ENCODE measurements around the gene SAMD11. TPM values are rescaled to one million over a fixed set of nuclear protein-coding genes. Genes with fewer than 3 reads are reported as not detected.

SAMD11 gene
- total and polyA plus RNA-seq, 2 of the 13 experiments (the other 11 are each of a cell fraction or from before 2014, with no cell fraction given), result 0.11 TPM; not detected in 1

DNA sequence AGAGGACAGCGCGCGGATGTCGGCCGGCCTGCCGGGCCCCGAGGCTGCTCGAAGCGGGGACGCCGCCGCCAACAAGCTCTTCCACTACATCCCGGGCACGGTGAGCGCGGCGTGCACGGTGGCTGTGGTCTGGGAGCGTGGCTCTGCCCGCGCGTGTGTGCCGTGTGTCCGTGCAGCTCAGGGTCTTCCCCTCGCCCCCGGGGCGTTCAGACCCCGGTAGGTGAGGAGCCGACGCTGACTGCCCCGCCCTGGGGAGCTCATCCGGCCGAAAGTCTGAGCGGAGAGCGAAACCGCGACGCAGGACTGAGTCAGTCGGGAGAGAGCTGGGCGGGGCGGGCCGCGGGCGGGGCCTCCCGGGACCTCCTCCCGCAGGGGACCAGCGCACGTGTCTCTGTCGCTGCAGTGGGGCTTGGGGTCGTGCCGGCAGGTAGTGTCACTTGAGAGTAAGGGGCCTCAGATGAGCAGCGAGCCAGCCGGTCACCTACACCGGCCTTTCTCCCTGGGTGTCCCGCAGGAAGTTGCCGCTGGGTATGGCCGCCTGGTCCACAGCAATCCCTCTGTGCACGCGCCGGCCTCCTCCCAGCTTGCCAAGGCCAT, 43.1 kb downstream of the SAMD11 start (continued):
- TF ChIP-seq, protein P1, sequence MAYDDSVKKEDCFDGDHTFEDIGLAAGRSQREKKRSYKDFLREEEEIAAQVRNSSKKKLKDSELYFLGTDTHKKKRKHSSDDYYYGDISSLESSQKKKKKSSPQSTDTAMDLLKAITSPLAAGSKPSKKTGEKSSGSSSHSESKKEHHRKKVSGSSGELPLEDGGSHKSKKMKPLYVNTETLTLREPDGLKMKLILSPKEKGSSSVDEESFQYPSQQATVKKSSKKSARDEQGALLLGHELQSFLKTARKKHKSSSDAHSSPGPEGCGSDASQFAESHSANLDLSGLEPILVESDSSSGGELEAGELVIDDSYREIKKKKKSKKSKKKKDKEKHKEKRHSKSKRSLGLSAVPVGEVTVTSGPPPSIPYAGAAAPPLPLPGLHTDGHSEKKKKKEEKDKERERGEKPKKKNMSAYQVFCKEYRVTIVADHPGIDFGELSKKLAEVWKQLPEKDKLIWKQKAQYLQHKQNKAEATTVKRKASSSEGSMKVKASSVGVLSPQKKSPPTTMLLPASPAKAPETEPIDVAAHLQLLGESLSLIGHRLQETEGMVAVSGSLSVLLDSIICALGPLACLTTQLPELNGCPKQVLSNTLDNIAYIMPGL (CRISPR knock-in tag; IDR thresholded peaks at IDR 0.05; ENCODE audit: borderline replicate concordance in 1 of 2, low read depth in 1 of 2), result no peak
- TF ChIP-seq, protein P2, sequence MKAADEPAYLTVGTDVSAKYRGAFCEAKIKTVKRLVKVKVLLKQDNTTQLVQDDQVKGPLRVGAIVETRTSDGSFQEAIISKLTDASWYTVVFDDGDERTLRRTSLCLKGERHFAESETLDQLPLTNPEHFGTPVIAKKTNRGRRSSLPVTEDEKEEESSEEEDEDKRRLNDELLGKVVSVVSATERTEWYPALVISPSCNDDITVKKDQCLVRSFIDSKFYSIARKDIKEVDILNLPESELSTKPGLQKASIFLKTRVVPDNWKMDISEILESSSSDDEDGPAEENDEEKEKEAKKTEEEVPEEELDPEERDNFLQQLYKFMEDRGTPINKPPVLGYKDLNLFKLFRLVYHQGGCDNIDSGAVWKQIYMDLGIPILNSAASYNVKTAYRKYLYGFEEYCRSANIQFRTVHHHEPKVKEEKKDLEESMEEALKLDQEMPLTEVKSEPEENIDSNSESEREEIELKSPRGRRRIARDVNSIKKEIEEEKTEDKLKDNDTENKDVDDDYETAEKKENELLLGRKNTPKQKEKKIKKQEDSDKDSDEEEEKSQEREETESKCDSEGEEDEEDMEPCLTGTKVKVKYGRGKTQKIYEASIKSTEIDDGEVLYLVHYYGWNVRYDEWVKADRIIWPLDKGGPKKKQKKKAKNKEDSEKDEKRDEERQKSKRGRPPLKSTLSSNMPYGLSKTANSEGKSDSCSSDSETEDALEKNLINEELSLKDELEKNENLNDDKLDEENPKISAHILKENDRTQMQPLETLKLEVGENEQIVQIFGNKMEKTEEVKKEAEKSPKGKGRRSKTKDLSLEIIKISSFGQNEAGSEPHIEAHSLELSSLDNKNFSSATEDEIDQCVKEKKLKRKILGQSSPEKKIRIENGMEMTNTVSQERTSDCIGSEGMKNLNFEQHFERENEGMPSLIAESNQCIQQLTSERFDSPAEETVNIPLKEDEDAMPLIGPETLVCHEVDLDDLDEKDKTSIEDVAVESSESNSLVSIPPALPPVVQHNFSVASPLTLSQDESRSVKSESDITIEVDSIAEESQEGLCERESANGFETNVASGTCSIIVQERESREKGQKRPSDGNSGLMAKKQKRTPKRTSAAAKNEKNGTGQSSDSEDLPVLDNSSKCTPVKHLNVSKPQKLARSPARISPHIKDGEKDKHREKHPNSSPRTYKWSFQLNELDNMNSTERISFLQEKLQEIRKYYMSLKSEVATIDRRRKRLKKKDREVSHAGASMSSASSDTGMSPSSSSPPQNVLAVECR (CRISPR knock-in tag; IDR thresholded peaks at IDR 0.05; ENCODE audit: borderline replicate concordance), result no peak
- TF ChIP-seq ZNF232 (CRISPR knock-in tag; IDR thresholded peaks at IDR 0.05; ENCODE audit: borderline replicate concordance) (no peak), FOXK2 (IDR thresholded peaks at IDR 0.05) (no peak), NR3C1 (CRISPR knock-in tag; IDR thresholded peaks at IDR 0.05) (no peak), TBX3 (IDR thresholded peaks at IDR 0.05; ENCODE audit: borderline replicate concordance) (no peak), NR2F6 (IDR thresholded peaks at IDR 0.05) (no peak), NR2F6 (CRISPR knock-in tag; IDR thresholded peaks at IDR 0.05) (no peak), ZNF33A (CRISPR knock-in tag; IDR thresholded peaks at IDR 0.05; ENCODE audit: borderline replicate concordance) (no peak), ZNF230 (CRISPR knock-in tag; IDR thresholded peaks at IDR 0.05) (no peak), ZNF674 (CRISPR knock-in tag; IDR thresholded peaks at IDR 0.05; ENCODE audit: low read depth) (no peak), ZNF563 (CRISPR knock-in tag; IDR thresholded peaks at IDR 0.05) (0 out of 2 replicates have a peak, but pooled peaks have one; percentile 31), ZNF567 (CRISPR knock-in tag; IDR thresholded peaks at IDR 0.05; ENCODE audit: borderline replicate concordance) (no peak), RBM39 (IDR thresholded peaks at IDR 0.05; ENCODE audit: low read depth, low read length, poor library complexity, severe bottlenecking) (no peak), U2AF2 (IDR thresholded peaks at IDR 0.05; ENCODE audit: low read depth, low read length) (no peak), ZNF557 (CRISPR knock-in tag; IDR thresholded peaks at IDR 0.05) (no peak), ZNF446 (CRISPR knock-in tag; IDR thresholded peaks at IDR 0.05) (no peak), CBX2 (IDR thresholded peaks at IDR 0.05; ENCODE audit: low read depth, low read length) (no peak), CBX2 (CRISPR knock-in tag; IDR thresholded peaks at IDR 0.05; ENCODE audit: low read depth) (no peak)
- TF ChIP-seq, protein P3, sequence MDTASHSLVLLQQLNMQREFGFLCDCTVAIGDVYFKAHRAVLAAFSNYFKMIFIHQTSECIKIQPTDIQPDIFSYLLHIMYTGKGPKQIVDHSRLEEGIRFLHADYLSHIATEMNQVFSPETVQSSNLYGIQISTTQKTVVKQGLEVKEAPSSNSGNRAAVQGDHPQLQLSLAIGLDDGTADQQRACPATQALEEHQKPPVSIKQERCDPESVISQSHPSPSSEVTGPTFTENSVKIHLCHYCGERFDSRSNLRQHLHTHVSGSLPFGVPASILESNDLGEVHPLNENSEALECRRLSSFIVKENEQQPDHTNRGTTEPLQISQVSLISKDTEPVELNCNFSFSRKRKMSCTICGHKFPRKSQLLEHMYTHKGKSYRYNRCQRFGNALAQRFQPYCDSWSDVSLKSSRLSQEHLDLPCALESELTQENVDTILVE (CRISPR knock-in tag; IDR thresholded peaks at IDR 0.05), result no peak
- TF ChIP-seq, protein P4, sequence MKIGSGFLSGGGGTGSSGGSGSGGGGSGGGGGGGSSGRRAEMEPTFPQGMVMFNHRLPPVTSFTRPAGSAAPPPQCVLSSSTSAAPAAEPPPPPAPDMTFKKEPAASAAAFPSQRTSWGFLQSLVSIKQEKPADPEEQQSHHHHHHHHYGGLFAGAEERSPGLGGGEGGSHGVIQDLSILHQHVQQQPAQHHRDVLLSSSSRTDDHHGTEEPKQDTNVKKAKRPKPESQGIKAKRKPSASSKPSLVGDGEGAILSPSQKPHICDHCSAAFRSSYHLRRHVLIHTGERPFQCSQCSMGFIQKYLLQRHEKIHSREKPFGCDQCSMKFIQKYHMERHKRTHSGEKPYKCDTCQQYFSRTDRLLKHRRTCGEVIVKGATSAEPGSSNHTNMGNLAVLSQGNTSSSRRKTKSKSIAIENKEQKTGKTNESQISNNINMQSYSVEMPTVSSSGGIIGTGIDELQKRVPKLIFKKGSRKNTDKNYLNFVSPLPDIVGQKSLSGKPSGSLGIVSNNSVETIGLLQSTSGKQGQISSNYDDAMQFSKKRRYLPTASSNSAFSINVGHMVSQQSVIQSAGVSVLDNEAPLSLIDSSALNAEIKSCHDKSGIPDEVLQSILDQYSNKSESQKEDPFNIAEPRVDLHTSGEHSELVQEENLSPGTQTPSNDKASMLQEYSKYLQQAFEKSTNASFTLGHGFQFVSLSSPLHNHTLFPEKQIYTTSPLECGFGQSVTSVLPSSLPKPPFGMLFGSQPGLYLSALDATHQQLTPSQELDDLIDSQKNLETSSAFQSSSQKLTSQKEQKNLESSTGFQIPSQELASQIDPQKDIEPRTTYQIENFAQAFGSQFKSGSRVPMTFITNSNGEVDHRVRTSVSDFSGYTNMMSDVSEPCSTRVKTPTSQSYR (CRISPR knock-in tag; IDR thresholded peaks at IDR 0.05; ENCODE audit: borderline replicate concordance), result no peak

Data from HepG2 (cell line).